Endothelial cell (in vitro differentiated cells): ENCODE measurements around the gene C11orf21. TPM values are rescaled to one million over a fixed set of nuclear protein-coding genes. Genes with fewer than 3 reads are reported as not detected.
A peak's percentile ranks its signal among the peaks of the same experiment; 100 is the strongest.
"Not testable (repeated sequence)": the region's sequence is repeated elsewhere in the genome, so short reads cannot be mapped to it uniquely, and the experiment has no call there.

Source experiments
- DNase-seq: peaks from one replicate; pipeline ENCODE4 v3.0.0; 2021; ENCODE audit warnings: low spot score
- H3K27ac Mint-ChIP-seq: one replicate; pipeline ENCODE4 v1.8.0; 2021; ENCODE audit warnings: mixed read lengths, inconsistent platforms; ENCODE audit not compliant: unreplicated experiment
- H3K27me3 Mint-ChIP-seq: one replicate; pipeline ENCODE4 v1.8.0; 2021; ENCODE audit warnings: mild to moderate bottlenecking, moderate library complexity, mixed read lengths, inconsistent platforms; ENCODE audit not compliant: unreplicated experiment
- H3K36me3 Mint-ChIP-seq: one replicate; pipeline ENCODE4 v1.8.0; 2021; ENCODE audit warnings: mild to moderate bottlenecking, low read depth, mixed read lengths, inconsistent platforms; ENCODE audit not compliant: unreplicated experiment
- H3K4me1 Mint-ChIP-seq: one replicate; pipeline ENCODE4 v1.8.0; 2021; ENCODE audit warnings: mild to moderate bottlenecking, mixed read lengths, inconsistent platforms; ENCODE audit not compliant: unreplicated experiment
- H3K4me3 Mint-ChIP-seq: one replicate; pipeline ENCODE4 v1.8.0; 2021; ENCODE audit warnings: mild to moderate bottlenecking, mixed read lengths, inconsistent platforms; ENCODE audit not compliant: unreplicated experiment
- H3K9me3 Mint-ChIP-seq: one replicate; pipeline ENCODE4 v1.8.0; 2021; ENCODE audit warnings: mixed read lengths, inconsistent platforms; ENCODE audit not compliant: unreplicated experiment
- total RNA-seq: library from RNA; stranded (reverse); fragmentation: NEBNext Ultra II Directional; extraction: Animal tissue kit (Norgen Biotek cat#: 25700); gene quantifications from one replicate; pipeline ENCODE4 v1.2.1, GENCODE V29; 2021; ENCODE audit not compliant: unreplicated experiment
- TF ChIP-seq, protein P1 (sequence below): fragments of 200-600 bp; sonication (generic); IDR thresholded peaks from one replicate; pipeline ENCODE4 v1.5.0; 2021; ENCODE audit warnings: antibody characterized with exemption; ENCODE audit not compliant: unreplicated experiment

The C11orf21 gene
- total RNA-seq, 1 donor from 2014 or later: 0.13 TPM

DNA sequence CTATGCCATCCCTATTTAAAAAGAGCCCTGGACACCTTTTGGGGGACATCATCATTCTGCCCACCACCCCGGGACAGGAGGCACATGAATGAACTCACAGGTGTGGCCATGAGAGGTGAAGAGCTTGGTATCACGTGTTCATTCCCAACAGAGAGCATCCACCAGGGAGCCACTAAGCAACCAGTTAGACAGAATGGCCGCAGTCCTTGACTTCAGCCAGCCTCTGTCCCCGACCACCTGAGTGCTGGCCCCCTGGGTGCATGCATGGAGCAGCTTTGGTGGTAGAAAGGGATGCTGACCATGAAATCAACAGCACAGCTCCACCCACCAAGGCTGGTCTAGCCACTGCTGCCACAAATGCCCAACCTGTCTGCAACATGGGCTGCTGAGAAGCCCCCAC, 44.3 kb upstream of the C11orf21 start:
- Mint-ChIP-seq H3K4me1 (no peaks in the 10 kb centered on the region), H3K27me3 (peaks cover 10% of the 10 kb centered on the region), H3K9me3 (peaks cover 12% of the 10 kb centered on the region), H3K27ac (no peak overlapping the region), H3K36me3 (peaks cover 22% of the 10 kb centered on the region), H3K4me3 (no peak overlapping the region)
- TF ChIP-seq, protein P1, sequence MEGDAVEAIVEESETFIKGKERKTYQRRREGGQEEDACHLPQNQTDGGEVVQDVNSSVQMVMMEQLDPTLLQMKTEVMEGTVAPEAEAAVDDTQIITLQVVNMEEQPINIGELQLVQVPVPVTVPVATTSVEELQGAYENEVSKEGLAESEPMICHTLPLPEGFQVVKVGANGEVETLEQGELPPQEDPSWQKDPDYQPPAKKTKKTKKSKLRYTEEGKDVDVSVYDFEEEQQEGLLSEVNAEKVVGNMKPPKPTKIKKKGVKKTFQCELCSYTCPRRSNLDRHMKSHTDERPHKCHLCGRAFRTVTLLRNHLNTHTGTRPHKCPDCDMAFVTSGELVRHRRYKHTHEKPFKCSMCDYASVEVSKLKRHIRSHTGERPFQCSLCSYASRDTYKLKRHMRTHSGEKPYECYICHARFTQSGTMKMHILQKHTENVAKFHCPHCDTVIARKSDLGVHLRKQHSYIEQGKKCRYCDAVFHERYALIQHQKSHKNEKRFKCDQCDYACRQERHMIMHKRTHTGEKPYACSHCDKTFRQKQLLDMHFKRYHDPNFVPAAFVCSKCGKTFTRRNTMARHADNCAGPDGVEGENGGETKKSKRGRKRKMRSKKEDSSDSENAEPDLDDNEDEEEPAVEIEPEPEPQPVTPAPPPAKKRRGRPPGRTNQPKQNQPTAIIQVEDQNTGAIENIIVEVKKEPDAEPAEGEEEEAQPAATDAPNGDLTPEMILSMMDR: no peak
- no peak for DNase-seq

DNA sequence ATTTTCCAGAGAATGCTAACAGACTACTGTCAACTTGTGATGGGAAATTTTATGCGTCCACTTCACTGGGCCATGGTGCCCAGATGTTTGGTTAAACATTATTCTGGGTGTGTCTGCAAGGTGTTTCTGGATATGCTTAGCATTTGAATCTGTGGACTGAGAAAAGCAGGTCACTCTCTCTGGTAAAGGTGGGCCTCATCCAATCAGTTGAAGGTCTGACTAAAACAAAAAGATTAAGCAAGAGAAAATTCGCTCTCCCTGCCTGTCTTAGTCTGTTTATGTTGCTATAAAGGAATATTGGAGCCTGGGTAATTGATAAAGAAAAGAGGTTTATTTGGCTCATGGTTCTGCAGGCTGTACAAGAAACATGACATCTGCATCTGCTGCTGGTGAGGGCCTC, 43.3 kb upstream of the C11orf21 start:
- Mint-ChIP-seq H3K9me3 (peaks cover 8% of the 10 kb centered on the region), H3K4me1 (no peaks in the 10 kb centered on the region), H3K27ac (no peak overlapping the region), H3K36me3 (peaks cover 19% of the 10 kb centered on the region), H3K4me3 (no peak overlapping the region), H3K27me3 (peaks cover 10% of the 10 kb centered on the region)
- DNase-seq: no peak
- TF ChIP-seq, protein P1: no peak

DNA sequence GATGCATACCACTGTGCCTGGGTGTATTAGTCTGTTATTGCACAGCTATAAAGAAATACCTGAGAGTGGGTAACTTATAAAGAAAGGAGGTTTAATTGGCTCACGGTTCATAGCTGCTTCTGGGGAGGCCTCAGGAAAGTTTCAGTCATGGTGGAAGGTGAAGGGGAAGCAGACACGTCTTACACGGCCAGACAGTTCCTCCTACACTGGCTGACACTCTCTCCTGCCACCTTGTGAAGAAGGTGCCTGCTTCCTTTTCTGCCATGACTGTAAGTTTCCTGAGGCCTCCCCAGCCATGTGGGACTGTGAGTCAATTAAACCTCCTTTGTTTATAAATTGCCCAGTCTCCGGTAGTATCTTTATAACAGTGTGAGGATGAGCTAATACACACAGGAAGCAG, 41.8 kb upstream of the C11orf21 start:
- DNase-seq: no peak

DNA sequence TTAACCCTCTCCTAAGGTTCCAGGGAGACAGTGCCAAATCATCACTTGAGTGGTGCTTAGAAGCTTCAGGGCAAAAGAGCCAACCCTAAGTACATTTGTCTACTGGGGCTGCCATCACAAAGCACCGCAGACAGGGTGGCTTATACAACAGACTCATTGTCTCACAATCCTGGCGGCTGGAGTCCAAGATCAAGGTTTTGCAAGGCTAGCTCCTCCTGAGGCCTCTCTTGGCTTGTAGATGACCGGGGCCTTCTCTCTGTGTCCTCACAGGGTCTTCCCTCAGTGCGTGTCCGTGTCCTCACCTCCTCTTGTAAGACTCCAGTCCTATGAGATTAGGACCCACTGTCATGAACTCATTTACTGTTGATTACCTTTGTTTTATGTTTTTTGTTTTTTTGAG, 41.3 kb upstream of the C11orf21 start:
- TF ChIP-seq, protein P1: no peak
- no peaks in the 10 kb centered on the region for H3K9me3 Mint-ChIP-seq
- H3K27me3 Mint-ChIP-seq: peaks cover 10% of the 10 kb centered on the region
- peaks cover 8% of the 10 kb centered on the region for H3K36me3 Mint-ChIP-seq
- DNase-seq: no peak
- H3K27ac Mint-ChIP-seq: no peak overlapping the region
- H3K4me1 Mint-ChIP-seq: peaks cover 12% of the 10 kb centered on the region
- no peak overlapping the region for H3K4me3 Mint-ChIP-seq

More for the DNA sequence above, 41.8 kb upstream of the C11orf21 start:
- Mint-ChIP-seq H3K4me3 (no peak overlapping the region), H3K36me3 (peaks cover 13% of the 10 kb centered on the region), H3K9me3 (peaks cover 4% of the 10 kb centered on the region), H3K27ac (no peak overlapping the region), H3K4me1 (peaks cover 8% of the 10 kb centered on the region), H3K27me3 (peaks cover 10% of the 10 kb centered on the region)
- TF ChIP-seq, protein P1: no peak

DNA sequence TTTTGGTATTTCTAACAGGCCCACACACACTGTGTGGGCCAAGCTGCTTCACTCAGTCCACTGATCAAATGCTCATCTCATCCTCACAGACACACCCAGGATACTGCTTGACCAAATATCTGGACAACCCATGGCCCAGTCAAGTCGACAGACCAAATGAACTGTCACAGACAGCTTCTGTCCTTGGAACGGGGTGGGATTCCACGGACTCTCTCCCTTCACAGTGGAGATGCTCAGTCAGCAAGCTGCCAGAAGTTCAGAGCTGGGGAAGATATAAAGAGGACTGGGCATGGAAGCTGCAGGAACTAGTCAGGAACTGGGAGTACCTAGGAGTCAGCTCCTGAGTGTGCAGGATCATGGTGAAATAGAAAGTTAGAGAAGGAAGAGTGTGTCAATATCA, 40.8 kb upstream of the C11orf21 start:
- peak overlapping the region; percentile 72 for H3K4me3 Mint-ChIP-seq
- H3K4me1 Mint-ChIP-seq: peaks cover 16% of the 10 kb centered on the region
- TF ChIP-seq, protein P1: no peak
- H3K36me3 Mint-ChIP-seq: peaks cover 7% of the 10 kb centered on the region
- no peak for DNase-seq
- H3K27ac Mint-ChIP-seq: no peak overlapping the region
- H3K9me3 Mint-ChIP-seq: no peaks in the 10 kb centered on the region
- peaks cover 10% of the 10 kb centered on the region for H3K27me3 Mint-ChIP-seq

DNA sequence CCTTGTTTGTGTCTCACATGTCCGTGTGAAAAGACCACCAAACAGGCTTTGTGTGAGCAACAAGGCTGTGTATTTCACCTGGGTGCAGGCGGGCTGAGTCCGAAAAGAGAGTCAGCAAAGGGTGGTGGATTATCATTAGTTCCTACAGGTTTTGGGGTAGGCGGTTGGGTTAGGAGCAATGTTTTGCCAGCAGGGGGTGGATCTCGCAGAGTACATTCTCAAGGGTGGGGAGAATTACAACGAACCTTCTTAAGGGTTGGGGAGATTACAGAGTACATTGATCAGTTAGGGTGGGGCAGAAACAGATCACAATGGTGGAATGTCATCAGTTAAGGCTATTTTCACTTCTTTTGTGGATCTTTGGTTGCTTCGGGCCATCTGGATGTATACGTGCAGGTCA, 37.0 kb upstream of the C11orf21 start:
- not testable (repeated sequence) for H3K9me3 Mint-ChIP-seq
- H3K4me1 Mint-ChIP-seq: peaks cover 23% of the 10 kb centered on the region
- H3K27ac Mint-ChIP-seq: peak overlapping the region; percentile 62

DNA sequence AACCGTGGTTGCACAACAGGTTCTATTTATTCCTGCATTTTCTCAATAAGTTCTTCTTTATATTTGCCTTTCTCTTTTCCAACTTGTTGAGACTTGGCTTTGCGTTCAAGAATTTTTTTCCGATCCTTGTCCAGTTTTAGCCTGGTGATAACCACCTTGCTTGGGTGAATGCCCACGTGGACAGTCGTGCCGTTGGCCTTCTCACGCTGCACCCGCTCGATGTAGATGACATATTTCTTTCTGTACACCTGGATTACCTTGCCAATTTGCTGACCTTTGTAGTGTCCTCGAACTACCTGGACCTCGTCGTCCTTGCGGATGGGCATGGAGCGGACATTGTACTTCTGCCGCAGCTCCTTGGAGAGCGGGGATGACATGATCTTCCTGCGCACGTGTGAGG, 33.6 kb upstream of the C11orf21 start:
- peaks cover 23% of the 10 kb centered on the region for H3K4me1 Mint-ChIP-seq
- not testable (repeated sequence) for H3K9me3 Mint-ChIP-seq, H3K27me3 Mint-ChIP-seq, H3K4me3 Mint-ChIP-seq, H3K27ac Mint-ChIP-seq, H3K36me3 Mint-ChIP-seq, DNase-seq

More for the DNA sequence above, 37.0 kb upstream of the C11orf21 start:
- not testable (repeated sequence) for H3K36me3 Mint-ChIP-seq, H3K4me3 Mint-ChIP-seq, DNase-seq, H3K27me3 Mint-ChIP-seq
